Astrocyte (in vitro differentiated cells and primary cell): ENCODE data around the gene SLC5A7.

Experiments used
- CTCF ChIP-seq: IDR thresholded peaks from 2 replicates; pipeline ENCODE4 v1.5.1; 2011; ENCODE audit warnings: low read depth, mild to moderate bottlenecking, inconsistent platforms, low read length, moderate library complexity; ENCODE audit not compliant: insufficient read depth
- EZH2 ChIP-seq: IDR thresholded peaks from 2 replicates; pipeline ENCODE4 v1.6.1; 2012; ENCODE audit warnings: mild to moderate bottlenecking, low read length, inconsistent platforms; ENCODE audit not compliant: insufficient read depth

GRCh38 chr2:107986278-107987217 lies at the start of gene SLC5A7:
- no peak for TF ChIP-seq CTCF
- no peak for TF ChIP-seq EZH2
